OCI-LY1 (cell line): ENCODE results near the gene SDCCAG8.

Experiments used
- H2AFZ ChIP-seq: fragments of 200-600 bp; sonication (generic), shearing (Covaris generic); 2 replicates; pipeline ENCODE4 v1.6.0; 2014; ENCODE audit warnings: antibody characterized with exemption, mild to moderate bottlenecking, low read length
- H3F3A ChIP-seq: fragments of 200-600 bp; sonication (generic), shearing (Covaris generic); 2 replicates; pipeline ENCODE4 v1.6.0; 2014; ENCODE audit warnings: mild to moderate bottlenecking, antibody characterized with exemption, low read length, moderate library complexity; ENCODE audit not compliant: insufficient read depth
- H3K27ac ChIP-seq: fragments of 200-600 bp; sonication (generic); 2 replicates; pipeline ENCODE4 v1.5.1; 2014; ENCODE audit warnings: low read length, mixed run types, mild to moderate bottlenecking, low read depth; ENCODE audit not compliant: poor library complexity, severe bottlenecking
- H3K27me3 ChIP-seq: fragments of 200-600 bp; sonication (generic); 2 replicates; pipeline ENCODE4 v1.6.0; 2014; ENCODE audit warnings: antibody characterized with exemption, mild to moderate bottlenecking, low read length, moderate library complexity; ENCODE audit not compliant: insufficient read depth
- H3K36me3 ChIP-seq: fragments of 200-600 bp; sonication (generic); 2 replicates; pipeline ENCODE4 v1.6.1; 2014; ENCODE audit warnings: mild to moderate bottlenecking, antibody characterized with exemption, low read length, moderate library complexity, mixed read lengths; ENCODE audit not compliant: insufficient read depth
- H3K4me1 ChIP-seq: fragments of 200-600 bp; sonication (generic); 2 replicates; pipeline ENCODE4 v1.5.1; 2014; ENCODE audit warnings: mild to moderate bottlenecking, low read length, moderate library complexity; ENCODE audit not compliant: insufficient read depth, severe bottlenecking
- H3K4me2 ChIP-seq: fragments of 200-600 bp; sonication (generic), shearing (Covaris generic); 2 replicates; pipeline ENCODE4 v1.6.1; 2014; ENCODE audit warnings: low read length
- H3K4me3 ChIP-seq: fragments of 200-600 bp; sonication (generic); 2 replicates; pipeline ENCODE4 v1.5.1; 2014; ENCODE audit warnings: low read length, low read depth, mild to moderate bottlenecking, mixed read lengths; ENCODE audit not compliant: poor library complexity, severe bottlenecking
- H3K79me2 ChIP-seq: fragments of 200-600 bp; shearing (Covaris generic); 2 replicates; pipeline ENCODE4 v1.6.1; 2016; ENCODE audit warnings: mixed run types, low read length, mixed read lengths; ENCODE audit not compliant: insufficient read depth
- H3K9ac ChIP-seq: fragments of 200-600 bp; sonication (generic), shearing (Covaris generic); 2 replicates; pipeline ENCODE4 v1.6.1; 2014; ENCODE audit warnings: mild to moderate bottlenecking, low read length, mixed read lengths
- H3K9me2 ChIP-seq: fragments of 200-600 bp; sonication (generic), shearing (Covaris generic); 2 replicates; pipeline ENCODE4 v1.6.1; 2014; ENCODE audit warnings: low read depth, mild to moderate bottlenecking, low read length, mixed read lengths
- H3K9me3 ChIP-seq: fragments of 200-600 bp; shearing (Covaris generic); 2 replicates; pipeline ENCODE4 v1.6.1; 2014; ENCODE audit warnings: low read length, mixed read lengths
- H4K20me1 ChIP-seq: fragments of 200-600 bp; sonication (generic), shearing (Covaris generic); 2 replicates; pipeline ENCODE4 v1.6.0; 2016; ENCODE audit warnings: mild to moderate bottlenecking, low read length; ENCODE audit not compliant: insufficient read depth
- CTCF ChIP-seq: fragments of 200-600 bp; sonication (generic), shearing (Covaris generic); IDR thresholded peaks from 2 replicates; pipeline ENCODE4 v1.5.1; 2017; ENCODE audit warnings: mild to moderate bottlenecking, antibody characterized with exemption, low read length, moderate library complexity, mixed read lengths
- EZH2 ChIP-seq: fragments of 200-600 bp; sonication (generic), shearing (Covaris generic); IDR thresholded peaks from 2 replicates; pipeline ENCODE4 v1.8.0; 2017; ENCODE audit warnings: borderline replicate concordance, mixed run types, mild to moderate bottlenecking, antibody characterized with exemption, low read length, moderate library complexity, mixed read lengths

The SDCCAG8 gene

GRCh38 chr1:243291292-243291691 is 35.5 kb downstream of the SDCCAG8 start:
- H3K9me3 ChIP-seq, result no peaks in the 10 kb centered on the region
- no peak overlapping the region for H3K27ac ChIP-seq
- H3K4me2 ChIP-seq, result no peak overlapping the region
- no peaks in the 10 kb centered on the region for H3K27me3 ChIP-seq
- peaks cover 21% of the 10 kb centered on the region for H3K4me1 ChIP-seq
- no peak overlapping the region for H2AFZ ChIP-seq
- H3K9ac ChIP-seq, result no peak overlapping the region
- H3F3A ChIP-seq, result no peaks in the 10 kb centered on the region
- no peak overlapping the region for H3K4me3 ChIP-seq
- H3K79me2 ChIP-seq, result no peaks in the 10 kb centered on the region
- H3K9me2 ChIP-seq, result no peaks in the 10 kb centered on the region
- no peaks in the 10 kb centered on the region for H4K20me1 ChIP-seq
- peaks cover 15% of the 10 kb centered on the region; the same call in 1 of the 2 replicates for H3K36me3 ChIP-seq
- TF ChIP-seq CTCF (no peak), EZH2 (no peak)

- Histone ChIP-seq H3K36me3 (peaks cover 15% of the 10 kb centered on the region; the same call in 1 of the 2 replicates), H3K4me1 (peaks cover 13% of the 10 kb centered on the region), H3K4me2 (no peak overlapping the region), H3K4me3 (no peak overlapping the region), H3K27ac (no peak overlapping the region), H3F3A (no peaks in the 10 kb centered on the region), H2AFZ (no peak overlapping the region), H3K27me3 (no peaks in the 10 kb centered on the region), H3K9ac (no peak overlapping the region), H4K20me1 (no peaks in the 10 kb centered on the region), H3K9me3 (no peaks in the 10 kb centered on the region), H3K9me2 (no peaks in the 10 kb centered on the region), H3K79me2 (no peaks in the 10 kb centered on the region)
- TF ChIP-seq EZH2 (no peak), CTCF (no peak)
Measured at GRCh38 chr1:243292117-243292516, 36.3 kb downstream of the SDCCAG8 start.

- Histone ChIP-seq H3K9me3 (no peaks in the 10 kb centered on the region), H3K36me3 (peaks cover 21% of the 10 kb centered on the region), H3K4me3 (no peak overlapping the region), H3K27me3 (no peaks in the 10 kb centered on the region), H3K4me1 (no peaks in the 10 kb centered on the region), H3K4me2 (no peak overlapping the region), H3F3A (no peaks in the 10 kb centered on the region), H3K27ac (no peak overlapping the region), H3K79me2 (no peaks in the 10 kb centered on the region), H4K20me1 (no peaks in the 10 kb centered on the region), H3K9ac (no peak overlapping the region), H2AFZ (no peak overlapping the region), H3K9me2 (no peaks in the 10 kb centered on the region)
- TF ChIP-seq EZH2 (no peak), CTCF (no peak)
Measured at GRCh38 chr1:243293941-243294722, 38.3 kb downstream of the SDCCAG8 start.
